ENCODE measurements around the gene LAPTM5. TPM values are rescaled to one million over a fixed set of nuclear protein-coding genes. Genes with fewer than 3 reads are reported as not detected.

Gene LAPTM5
- total RNA-seq, 1 donor from 2014 or later: 3.1 TPM

- DNase-seq (ENCODE audit: low read depth): no peak
- no peaks in the 10 kb centered on the region for H3K36me3 ChIP-seq (ENCODE audit: control insufficient read depth, insufficient read depth, low read length)
- no peak for TF ChIP-seq CTCF (IDR thresholded peaks at IDR 0.05; ENCODE audit: insufficient read depth, low read length, poor library complexity, severe bottlenecking)
Observed at GRCh38 chr1:30705698-30706097, 51.9 kb downstream of the LAPTM5 start.

GRCh38 chr1:30704765-30705509 lies 52.6 kb downstream of the LAPTM5 start:
- Histone ChIP-seq H3K36me3 (ENCODE audit: control insufficient read depth, insufficient read depth, low read length) (no peaks in the 10 kb centered on the region), H3K27me3 (ENCODE audit: control insufficient read depth, insufficient read depth, low read length) (no peaks in the 10 kb centered on the region), H3K4me3 (ENCODE audit: low read depth, low read length) (no peak overlapping the region)
- no peak for TF ChIP-seq CTCF (IDR thresholded peaks at IDR 0.05; ENCODE audit: insufficient read depth, low read length, poor library complexity, severe bottlenecking)
- no peak for DNase-seq (ENCODE audit: low read depth)

More at GRCh38 chr1:30705698-30706097, 51.9 kb downstream of the LAPTM5 start:
- H3K27me3 ChIP-seq (ENCODE audit: control insufficient read depth, insufficient read depth, low read length): no peaks in the 10 kb centered on the region
- H3K4me3 ChIP-seq (ENCODE audit: low read depth, low read length): no peak overlapping the region

- no peak for TF ChIP-seq CTCF (IDR thresholded peaks at IDR 0.05; ENCODE audit: insufficient read depth, low read length, poor library complexity, severe bottlenecking)
- H3K27me3 ChIP-seq (ENCODE audit: control insufficient read depth, insufficient read depth, low read length): no peaks in the 10 kb centered on the region
- no peaks in the 10 kb centered on the region for H3K36me3 ChIP-seq (ENCODE audit: control insufficient read depth, insufficient read depth, low read length)
- no peak for DNase-seq (ENCODE audit: low read depth)
- H3K4me3 ChIP-seq (ENCODE audit: low read depth, low read length): no peak overlapping the region
Observed at GRCh38 chr1:30704271-30704670, 53.3 kb downstream of the LAPTM5 start.

GRCh38 chr1:30702823-30703222 lies 54.8 kb downstream of the LAPTM5 start:
- no peak for TF ChIP-seq CTCF (IDR thresholded peaks at IDR 0.05; ENCODE audit: insufficient read depth, low read length, poor library complexity, severe bottlenecking)
- DNase-seq (ENCODE audit: low read depth): no peak
- H3K36me3 ChIP-seq (ENCODE audit: control insufficient read depth, insufficient read depth, low read length): no peaks in the 10 kb centered on the region
- no peak overlapping the region for H3K4me3 ChIP-seq (ENCODE audit: low read depth, low read length)
- no peaks in the 10 kb centered on the region for H3K27me3 ChIP-seq (ENCODE audit: control insufficient read depth, insufficient read depth, low read length)

- DNase-seq (ENCODE audit: low read depth): no peak
- H3K36me3 ChIP-seq (ENCODE audit: control insufficient read depth, insufficient read depth, low read length): no peaks in the 10 kb centered on the region
- no peak overlapping the region for H3K4me3 ChIP-seq (ENCODE audit: low read depth, low read length)
- no peak for TF ChIP-seq CTCF (IDR thresholded peaks at IDR 0.05; ENCODE audit: insufficient read depth, low read length, poor library complexity, severe bottlenecking)
- no peaks in the 10 kb centered on the region for H3K27me3 ChIP-seq (ENCODE audit: control insufficient read depth, insufficient read depth, low read length)
Observed at GRCh38 chr1:30701258-30701633, 56.3 kb downstream of the LAPTM5 start.

Measured in kidney epithelial cell (primary cell).